NCI-H2107 treated with DMSO at 0.1 percent for 48 hours (cell line): Measurements from ENCODE around the gene ZNF628.

Experiments used
- DNase-seq: peaks from one replicate; lab custom pipeline; 2025; ENCODE audit not compliant: unreplicated experiment; lab: John Stamatoyannopoulos, UW

The ZNF628 gene

DNA sequence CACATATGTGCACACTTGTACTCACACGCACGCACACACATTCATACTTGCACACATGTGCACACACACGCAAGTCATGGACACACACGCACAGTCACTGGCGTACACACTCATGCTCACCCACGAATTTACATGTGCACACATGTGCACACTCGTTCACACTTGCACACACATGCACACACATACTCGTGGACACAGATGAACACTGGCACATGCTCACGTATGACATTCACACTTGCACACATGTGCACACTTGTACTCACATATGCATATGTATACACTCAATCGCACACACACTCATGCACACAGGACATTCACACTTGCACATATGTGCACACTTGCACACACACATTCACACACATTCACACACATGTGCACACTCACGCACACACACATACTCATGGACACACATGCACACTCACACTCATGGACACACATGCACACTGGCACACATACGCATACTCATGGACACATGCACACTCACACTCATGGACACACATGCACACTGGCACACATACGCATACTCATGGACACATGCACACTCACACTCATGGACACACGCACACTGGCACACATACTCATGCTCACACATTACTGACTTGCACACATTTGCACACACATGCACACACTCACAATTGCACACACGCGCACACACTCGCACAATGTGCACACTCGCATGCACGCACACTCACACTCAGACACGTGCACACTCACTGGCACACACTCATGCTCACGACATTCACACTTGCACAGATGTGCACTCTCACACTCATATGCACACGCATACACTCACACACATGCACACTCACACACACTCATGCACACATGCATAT is 51.0 kb downstream of the ZNF628 start:
- no peak for DNase-seq

DNA sequence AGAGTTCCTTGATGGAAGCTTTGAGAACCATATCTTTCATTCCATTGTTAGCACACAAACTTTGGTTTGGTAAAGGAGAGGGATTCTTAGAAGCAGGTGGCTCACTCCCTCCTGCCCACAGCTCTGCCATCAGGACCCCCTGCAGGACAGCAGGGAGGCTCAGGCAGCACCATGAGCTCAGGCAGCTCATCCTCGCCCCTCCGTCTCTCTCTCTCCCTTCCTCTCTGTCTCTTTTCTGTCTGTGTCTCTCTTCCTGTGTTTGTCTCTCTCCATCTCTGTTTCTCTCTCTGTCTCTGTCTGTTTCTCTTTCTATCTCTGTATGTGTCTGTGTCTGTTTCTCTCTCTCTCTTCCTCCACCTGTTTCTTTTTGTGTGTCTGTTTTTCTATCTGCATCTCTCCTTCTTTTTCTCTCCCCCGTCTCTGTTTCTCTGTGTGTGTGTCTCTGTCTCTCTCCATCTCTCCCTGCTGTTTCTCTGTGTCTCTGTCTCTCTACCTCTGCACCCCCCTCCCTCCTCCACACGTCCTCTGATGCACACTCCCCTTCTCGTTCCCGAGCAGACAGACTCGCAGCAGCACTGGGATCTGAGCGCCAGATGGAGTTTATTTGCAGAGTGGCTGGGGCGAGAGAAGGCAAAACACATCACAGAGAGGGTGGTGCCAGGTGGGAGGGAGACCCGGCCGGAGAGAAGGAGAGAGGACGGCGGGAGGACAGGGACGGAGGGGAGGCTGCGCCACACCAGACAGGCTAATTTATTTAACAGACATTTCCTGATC is 51.8 kb downstream of the ZNF628 start:
- peak; percentile 51 for DNase-seq

DNA sequence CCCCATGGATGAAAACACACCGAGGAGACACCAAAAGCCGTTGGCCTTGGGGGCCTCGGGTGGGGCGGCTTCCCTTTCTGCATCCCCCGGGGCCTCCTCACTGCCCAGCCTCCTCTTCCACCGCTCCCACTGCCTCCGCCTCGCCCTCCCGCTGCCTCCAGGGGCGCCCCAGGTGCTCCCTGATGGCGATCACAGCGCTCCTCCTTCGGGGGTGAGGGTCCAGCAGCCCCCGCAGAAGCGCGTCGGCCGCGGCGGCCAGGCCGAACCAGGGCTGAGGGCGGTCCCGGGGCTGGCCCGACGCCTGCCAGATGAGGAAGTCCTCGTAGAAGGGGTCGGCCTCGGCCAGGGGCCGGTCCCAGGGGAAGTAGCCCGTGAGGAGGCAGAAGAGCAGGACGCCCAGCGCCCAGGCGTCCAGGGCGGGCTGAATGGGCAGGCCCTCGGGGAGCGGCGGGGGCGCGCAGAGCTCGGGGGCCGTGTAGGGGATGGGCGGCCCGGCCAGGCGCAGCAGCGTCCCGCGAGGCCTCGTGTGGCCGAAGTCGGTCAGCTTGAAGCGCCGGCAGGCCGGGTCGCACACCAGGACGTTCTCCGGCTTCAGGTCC is 53.3 kb downstream of the ZNF628 start:
- no peak for DNase-seq

DNA sequence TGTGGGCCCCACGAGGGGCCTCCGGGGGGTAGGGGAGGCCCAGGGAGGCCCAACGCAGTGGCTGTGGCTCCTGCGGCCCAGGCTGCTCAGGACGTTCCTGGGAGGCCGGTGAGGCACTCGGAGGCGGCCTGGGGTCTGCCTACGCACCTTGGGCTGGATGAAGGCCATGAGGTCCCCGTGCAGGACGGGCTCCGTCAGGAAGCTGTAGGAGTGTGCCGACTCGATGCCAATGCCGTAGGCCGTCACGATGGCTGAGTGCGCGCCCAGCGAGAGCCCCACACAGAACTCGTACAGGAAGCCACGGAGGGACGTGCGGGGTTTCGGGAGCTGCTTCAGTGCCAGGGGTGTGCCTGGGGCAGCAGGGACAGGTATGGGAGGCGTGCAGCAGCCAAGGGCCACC is 54.6 kb downstream of the ZNF628 start:
- DNase-seq = no peak
